GM19238 (cell line): ENCODE data around the gene PRADC1.
"Not testable (repeated sequence)": the region's sequence is repeated elsewhere in the genome, so short reads cannot be mapped to it uniquely, and the experiment has no call there.

Source experiments
- DNase-seq: peaks from one replicate; pipeline ENCODE4 v3.0.0; 2011; ENCODE audit warnings: low spot score; ENCODE audit not compliant: insufficient read length

PRADC1 gene

DNA sequence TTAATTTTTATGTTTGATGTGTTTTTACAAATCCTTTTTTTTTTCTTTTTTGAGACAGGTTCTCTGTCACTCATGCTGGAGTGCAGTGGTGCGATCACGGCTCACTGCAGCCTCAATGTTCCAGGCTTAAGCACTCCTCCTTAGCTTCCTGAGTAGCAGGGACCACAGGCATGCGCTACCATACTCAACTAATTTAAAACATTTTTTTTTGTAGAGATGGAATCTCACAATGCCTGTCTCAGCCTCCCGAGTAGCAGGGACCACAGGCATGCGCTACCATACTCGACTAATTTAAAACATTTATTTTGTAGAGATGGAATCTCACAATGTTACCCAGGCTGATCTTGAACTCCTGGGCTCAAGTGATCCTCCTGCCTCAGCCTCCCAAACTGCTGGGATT, 27.4 kb downstream of the PRADC1 start:
- no peak for DNase-seq

DNA sequence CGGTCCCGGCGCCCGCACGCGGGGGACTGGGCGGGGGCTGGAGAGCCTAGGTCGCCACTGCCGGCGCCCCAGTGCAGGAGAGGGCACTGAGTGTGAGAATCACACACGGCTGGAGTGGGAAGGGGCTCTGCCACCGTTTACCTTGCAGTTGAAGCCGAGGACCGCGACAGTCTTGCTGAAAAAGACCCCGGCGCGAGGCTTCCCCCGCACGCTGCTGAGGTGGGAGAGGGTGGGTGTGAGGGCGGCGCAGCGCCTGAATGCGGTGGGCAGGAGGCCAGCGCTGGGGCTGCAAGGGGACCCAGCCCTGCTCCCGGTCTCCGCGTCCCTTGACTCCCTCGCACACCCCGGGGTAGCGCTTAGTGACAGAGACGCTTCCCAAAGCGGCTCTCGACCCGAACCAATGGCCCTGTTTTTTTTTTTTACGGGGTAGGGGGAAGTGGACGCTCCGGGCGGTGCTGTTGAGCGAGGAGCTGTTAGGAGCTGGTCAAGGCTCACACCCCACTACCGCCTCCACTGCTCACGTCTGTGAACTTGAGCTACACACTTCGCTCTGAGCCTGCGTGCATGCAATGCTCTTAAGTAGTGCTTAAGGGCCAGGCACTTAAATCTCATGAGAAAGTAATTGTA, 29.9 kb downstream of the PRADC1 start:
- DNase-seq = no peak

DNA sequence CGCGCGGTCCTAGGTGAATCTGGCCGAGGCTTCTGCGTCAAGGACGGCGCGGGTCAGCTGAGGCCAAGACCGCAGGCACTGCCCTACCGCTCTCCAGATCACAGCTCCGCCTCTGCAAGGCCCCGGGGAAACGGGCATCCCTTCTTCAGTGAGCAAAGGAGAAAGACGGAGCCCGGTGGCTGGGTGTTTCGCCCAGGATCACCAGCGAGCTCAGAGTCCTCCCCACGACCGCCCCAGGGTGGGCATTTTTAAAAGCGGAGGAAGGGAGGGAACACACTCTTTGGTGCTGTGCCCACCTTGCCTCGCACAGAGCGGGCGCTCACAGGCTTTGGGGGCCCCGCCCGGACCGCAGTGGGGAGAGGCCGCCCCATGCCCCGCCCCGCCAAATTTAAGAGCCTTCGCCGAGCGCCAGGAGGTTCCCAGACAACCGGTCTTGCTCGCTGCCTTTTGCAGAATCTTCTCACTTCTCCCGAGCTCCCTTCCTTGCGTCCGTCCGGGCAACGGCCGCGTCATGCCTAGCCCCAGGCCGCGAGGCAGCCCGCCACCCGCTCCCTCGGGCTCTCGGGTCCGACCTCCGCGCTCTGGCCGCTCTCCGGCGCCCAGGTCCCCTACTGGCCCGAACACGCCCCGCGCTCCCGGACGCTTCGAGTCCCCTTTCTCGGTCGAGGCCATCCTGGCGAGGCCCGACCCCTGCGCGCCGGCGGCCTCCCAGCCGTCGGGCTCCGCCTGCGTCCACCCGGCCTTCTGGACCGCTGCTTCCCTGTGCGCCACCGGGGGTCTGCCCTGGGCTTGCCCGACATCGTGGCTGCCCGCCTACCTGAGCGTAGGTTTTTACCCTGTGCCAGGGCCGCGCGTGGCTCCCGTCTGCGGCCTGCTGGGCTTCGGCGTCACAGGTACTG, 30.6 kb downstream of the PRADC1 start, which contains the start of gene NOTO:
Gene NOTO (plus strand): TSS at position 419 of the 899 bp plus-strand sequence. CDS start 93 bp downstream, at position 512.
- no peak for DNase-seq

DNA sequence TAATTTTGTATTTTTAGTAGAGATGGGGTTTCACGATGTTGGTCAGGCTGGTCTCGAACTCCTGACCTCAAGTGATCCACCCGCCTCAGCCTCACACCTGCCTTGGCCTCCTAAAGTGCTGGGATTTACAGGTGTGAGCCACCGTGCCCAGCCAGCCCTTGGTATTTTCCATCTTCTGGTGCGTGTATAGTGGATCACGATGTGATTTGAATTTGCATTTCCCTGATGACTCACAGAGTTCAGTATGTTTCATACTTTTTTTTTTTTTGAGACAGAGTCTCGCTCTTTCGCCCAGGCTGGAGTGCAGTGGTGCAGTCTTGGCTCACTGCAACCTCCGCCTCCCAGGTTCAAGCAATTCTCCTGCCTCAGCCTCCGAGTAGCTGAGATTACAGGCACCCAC, 32.8 kb downstream of the PRADC1 start:
- not testable (repeated sequence) for DNase-seq

DNA sequence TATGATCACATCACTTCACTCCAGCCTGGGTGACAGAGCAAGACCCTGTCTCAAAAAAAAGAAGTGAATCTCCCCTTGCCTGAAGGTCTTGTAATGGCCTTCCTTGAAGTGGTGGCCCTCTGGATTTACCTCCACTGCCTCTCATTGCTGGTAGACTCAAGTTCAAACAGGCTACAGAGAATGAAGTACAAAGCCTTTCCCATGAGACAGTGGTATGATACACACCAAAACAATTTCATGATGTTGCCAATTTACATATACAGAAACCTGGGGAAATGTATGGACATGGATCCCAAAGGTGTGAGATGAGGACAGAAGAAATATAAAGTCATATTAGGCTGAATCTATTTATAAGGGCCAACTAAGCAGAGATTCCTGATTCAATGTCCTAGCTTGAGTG, 35.5 kb downstream of the PRADC1 start:
- no peak for DNase-seq

DNA sequence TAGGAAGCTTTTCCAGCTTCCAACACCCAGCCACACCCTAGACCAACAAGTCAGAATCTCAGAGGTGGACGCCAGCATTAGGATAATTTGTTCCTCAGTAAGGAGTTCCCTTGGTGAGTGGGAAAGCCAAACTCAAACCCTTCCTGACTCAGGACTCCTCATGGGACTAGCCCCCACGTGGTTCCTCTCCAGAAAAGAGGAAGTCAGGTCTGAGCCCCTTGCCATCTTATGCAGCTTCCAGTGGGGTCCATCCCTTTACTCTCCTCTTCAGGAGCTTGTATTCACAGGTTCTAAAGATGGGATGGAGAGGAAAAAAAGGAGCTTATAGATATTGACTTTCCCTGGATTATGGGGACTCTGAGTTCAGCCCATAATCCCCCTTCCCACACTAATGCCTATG, 45.5 kb downstream of the PRADC1 start:
- no peak for DNase-seq

DNA sequence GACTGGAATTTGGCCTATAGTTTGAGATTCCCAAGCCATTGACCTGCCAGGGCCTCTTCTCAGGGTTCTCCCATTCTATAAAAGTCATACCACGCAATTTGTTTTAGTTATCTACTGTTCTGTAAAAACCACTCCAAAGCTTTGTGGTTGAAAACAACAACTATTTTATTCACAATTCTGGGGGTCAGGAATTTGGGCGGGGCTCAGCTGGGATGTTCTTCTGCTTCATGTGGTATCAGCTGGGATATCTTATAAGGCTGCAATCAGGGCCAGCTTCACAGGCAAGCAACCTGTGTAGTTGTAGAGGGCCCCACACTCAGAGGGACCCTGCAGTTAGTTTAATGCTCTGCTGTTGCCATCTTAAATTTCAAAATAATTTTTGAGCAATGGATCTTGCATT, 47.1 kb downstream of the PRADC1 start:
- no peak for DNase-seq
